Smooth muscle cell (in vitro differentiated cells): Measurements from ENCODE around the gene TTLL11. TPM values are rescaled to one million over a fixed set of nuclear protein-coding genes. Genes with fewer than 3 reads are reported as not detected.

Experiments used
- DNase-seq: peaks from one replicate; lab custom pipeline; 2025; ENCODE audit not compliant: unreplicated experiment; lab: John Stamatoyannopoulos, UW
- H2AFZ ChIP-seq: fragments of 200-600 bp; sonication (generic); 2 replicates; pipeline ENCODE4 v1.6.0; 2016; ENCODE audit warnings: antibody characterized with exemption, low read depth, mild to moderate bottlenecking
- H3F3A ChIP-seq: fragments of 200-600 bp; sonication (generic); 2 replicates; pipeline ENCODE4 v1.6.0; 2017; ENCODE audit warnings: antibody characterized with exemption, low read depth
- H3K27ac ChIP-seq: fragments of 200-600 bp; sonication (generic); 2 replicates; pipeline ENCODE4 v1.5.1; 2016; ENCODE audit warnings: low read depth, mild to moderate bottlenecking
- H3K27me3 ChIP-seq: fragments of 200-600 bp; sonication (generic); 2 replicates; pipeline ENCODE4 v1.6.1; 2016; ENCODE audit warnings: low read depth, mild to moderate bottlenecking
- H3K36me3 ChIP-seq: fragments of 200-600 bp; sonication (generic); 2 replicates; pipeline ENCODE4 v1.5.1; 2016; ENCODE audit warnings: low read depth
- H3K4me1 ChIP-seq: fragments of 200-600 bp; sonication (generic); 2 replicates; pipeline ENCODE4 v1.5.1; 2016; ENCODE audit warnings: low read depth
- H3K4me2 ChIP-seq: fragments of 200-600 bp; sonication (generic); 2 replicates; pipeline ENCODE4 v1.6.0; 2016; ENCODE audit warnings: mild to moderate bottlenecking
- H3K4me3 ChIP-seq: fragments of 200-600 bp; sonication (generic); 2 replicates; pipeline ENCODE4 v1.5.1; 2016; ENCODE audit warnings: mild to moderate bottlenecking
- H3K79me2 ChIP-seq: fragments of 200-600 bp; sonication (generic); 2 replicates; pipeline ENCODE4 v1.6.0; 2016; ENCODE audit warnings: low read depth, mild to moderate bottlenecking
- H3K9ac ChIP-seq: fragments of 200-600 bp; sonication (generic); 2 replicates; pipeline ENCODE4 v1.6.0; 2016; ENCODE audit warnings: low read depth
- H3K9me3 ChIP-seq: fragments of 200-600 bp; sonication (generic); replicated peaks from 2 replicates; pipeline ENCODE4 v1.5.1; 2016; ENCODE audit warnings: low read depth
- H4K20me1 ChIP-seq: fragments of 200-600 bp; sonication (generic); 2 replicates; pipeline ENCODE4 v1.6.0; 2016; ENCODE audit warnings: low read depth
- CTCF ChIP-seq: fragments of 200-600 bp; sonication (generic); IDR thresholded peaks from 2 replicates; pipeline ENCODE4 v1.5.1; 2017; ENCODE audit warnings: borderline replicate concordance, mild to moderate bottlenecking, antibody characterized with exemption; ENCODE audit not compliant: insufficient read depth, poor library complexity, severe bottlenecking
- WGBS: methylation state at CpG from one replicate; pipeline ENCODE4 v1.1.7; 2016; ENCODE audit warnings: low lambda C conversion rate; 5-methylcytosine and 5-hydroxymethylcytosine counted together
- polyA plus RNA-seq: library from polyadenylated mRNA; unstranded; fragments of >200 nt; fragmentation: Nextera tagmentation; extraction: Ambion mirVana; gene quantifications from 2 replicates; pipeline ENCODE4 v1.2.1, GENCODE V29; 2016
- total RNA-seq: library from RNA; depleted of rRNA; stranded (reverse); fragments of >200 nt; gene quantifications from 2 replicates; pipeline ENCODE4 v1.2.3, GENCODE V29; 2014

Gene TTLL11
- total and polyA plus RNA-seq, 2 experiments from 2014 or later: 2.6 to 3.7 TPM

DNA sequence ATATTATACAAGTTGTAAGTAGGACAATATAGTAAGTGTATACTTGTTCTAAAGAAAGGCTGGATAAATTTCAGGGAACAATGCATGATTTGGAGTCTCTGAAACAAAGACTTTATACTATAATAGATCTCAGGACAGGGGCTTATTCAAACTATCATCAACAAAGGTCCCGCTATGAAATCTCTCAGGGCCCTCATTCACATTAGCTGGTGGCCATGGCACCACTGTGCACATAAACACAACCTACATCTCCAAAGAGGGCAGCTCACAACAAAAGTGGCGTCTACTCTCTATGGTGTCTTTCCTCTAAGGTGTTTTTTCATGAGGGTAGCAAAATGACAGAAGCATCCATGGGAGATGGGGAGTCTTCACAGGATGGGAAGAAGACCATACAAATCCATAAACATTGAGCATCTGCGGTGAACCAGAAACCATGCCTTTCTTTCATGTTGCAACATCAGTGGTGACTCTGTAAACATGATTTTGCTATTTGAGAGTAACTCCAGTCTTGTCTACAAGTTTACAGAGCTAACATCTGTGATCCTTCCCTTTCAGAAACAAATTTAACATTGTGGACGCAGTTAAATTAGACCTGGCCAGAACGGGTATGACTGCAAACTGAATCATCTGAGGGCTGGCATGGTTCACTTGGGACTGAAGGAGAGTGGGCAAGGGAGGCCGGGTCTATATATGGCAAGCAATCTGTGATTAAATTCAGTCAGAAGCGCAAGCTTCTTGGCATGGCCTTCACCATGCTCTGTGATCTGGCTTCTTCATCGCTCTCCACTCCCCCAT is 5.5 kb downstream of the TTLL11 start:
- Histone ChIP-seq H2AFZ (no peak overlapping the region), H3K79me2 (peaks cover 13% of the 10 kb centered on the region), H3K27ac (no peak overlapping the region), H3K4me3 (no peak overlapping the region), H3F3A (no peaks in the 10 kb centered on the region), H3K9me3 (no peaks in the 10 kb centered on the region), H3K4me2 (no peak overlapping the region), H3K4me1 (peaks cover 6% of the 10 kb centered on the region), H3K27me3 (no peaks in the 10 kb centered on the region), H4K20me1 (peaks cover 56% of the 10 kb centered on the region), H3K9ac (no peak overlapping the region), H3K36me3 (no peaks in the 10 kb centered on the region)
- 91% methylated on average over 8 of the region's 8 CpGs for WGBS
- no peak for DNase-seq
- TF ChIP-seq CTCF: no peak

- Histone ChIP-seq H3K4me2 (no peak overlapping the region), H3K9me3 (no peaks in the 10 kb centered on the region), H2AFZ (no peak overlapping the region), H3K4me1 (no peaks in the 10 kb centered on the region), H3K27me3 (no peaks in the 10 kb centered on the region), H4K20me1 (peaks cover 54% of the 10 kb centered on the region), H3K79me2 (peaks cover 6% of the 10 kb centered on the region), H3K9ac (no peak overlapping the region), H3K27ac (no peak overlapping the region), H3K36me3 (no peaks in the 10 kb centered on the region), H3K4me3 (no peak overlapping the region), H3F3A (no peaks in the 10 kb centered on the region)
- no peak for TF ChIP-seq CTCF
- 97% methylated on average over 1 of the region's 1 CpG for WGBS
- no peak for DNase-seq
Observed at GRCh38 chr9:122086873-122087272, 6.2 kb downstream of the TTLL11 start.

DNA sequence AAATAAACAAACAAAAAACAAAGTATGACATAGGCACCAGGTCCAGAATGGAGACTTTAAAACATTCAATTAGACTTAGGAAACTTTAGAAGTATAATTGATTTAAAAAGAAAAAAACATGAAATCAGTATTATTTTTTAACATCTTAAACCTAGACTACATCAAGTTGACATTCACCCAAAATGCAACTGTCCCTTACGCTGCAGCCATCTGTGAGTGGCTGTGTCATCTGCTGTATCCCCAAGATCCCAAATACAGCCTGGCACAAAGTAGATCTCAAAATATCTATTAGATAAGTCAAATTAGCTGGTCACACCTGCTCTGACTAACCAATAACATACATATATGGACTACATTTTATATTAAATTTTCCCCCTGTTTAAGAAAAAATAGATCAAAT is 7.8 kb downstream of the TTLL11 start:
- no peaks in the 10 kb centered on the region for H3F3A ChIP-seq
- H2AFZ ChIP-seq: no peak overlapping the region
- TF ChIP-seq CTCF: no peak
- no peak for DNase-seq
- H3K9ac ChIP-seq: no peak overlapping the region
- H3K27me3 ChIP-seq: no peaks in the 10 kb centered on the region
- H3K79me2 ChIP-seq: no peaks in the 10 kb centered on the region
- H3K36me3 ChIP-seq: no peaks in the 10 kb centered on the region
- no peak overlapping the region for H3K4me2 ChIP-seq
- peaks cover 51% of the 10 kb centered on the region for H4K20me1 ChIP-seq
- H3K9me3 ChIP-seq: no peaks in the 10 kb centered on the region
- H3K4me3 ChIP-seq: no peak overlapping the region
- 96% methylated on average over 1 of the region's 1 CpG for WGBS
- no peak overlapping the region for H3K27ac ChIP-seq
- no peaks in the 10 kb centered on the region for H3K4me1 ChIP-seq
